Testis (tissue), 3 donors: ENCODE results near the gene VDR. TPM values are rescaled to one million over a fixed set of nuclear protein-coding genes. Genes with fewer than 3 reads are reported as not detected.
A peak's percentile ranks its signal among the peaks of the same experiment; 100 is the strongest.

Experiments
- DNase-seq: peaks from one replicate; pipeline ENCODE4 v3.0.0-alpha.2; 2019
- H3K27ac ChIP-seq, 2 donors: fragments of 200-600 bp; sonication (generic); one replicate each; pipeline ENCODE4 v1.5.1; 2019
- H3K27me3 ChIP-seq: fragments of 200-600 bp; sonication (generic); one replicate; pipeline ENCODE4 v1.5.1; 2019
- H3K36me3 ChIP-seq: fragments of 200-600 bp; sonication (generic); one replicate; pipeline ENCODE4 v1.5.1; 2017; ENCODE audit warnings: low read depth; ENCODE audit errors: missing control alignments
- H3K4me1 ChIP-seq: fragments of 200-600 bp; sonication (generic); one replicate; pipeline ENCODE4 v1.5.1; 2019
- H3K4me3 ChIP-seq, 2 donors: fragments of 200-600 bp; sonication (generic); one replicate each; pipeline ENCODE4 v1.5.1; 2017 to 2019
- H3K9me3 ChIP-seq: fragments of 200-600 bp; sonication (generic); one replicate; pipeline ENCODE4 v1.5.1; 2017
- POLR2A ChIP-seq: fragments of 450-650 bp; IDR thresholded peaks from one replicate; pipeline ENCODE4 v1.6.1; 2017; ENCODE audit warnings: antibody characterized with exemption, mild to moderate bottlenecking, moderate library complexity
- WGBS, 2 donors: methylation state at CpG; one replicate each; pipeline ENCODE4 v1.1.5; 2018; 5-methylcytosine and 5-hydroxymethylcytosine counted together
- intact Hi-C: fragments of 100-400 bp; cut with DNase I; formaldehyde crosslinking; loops from one replicate; pipeline ENCODE4 v1.15.1; 2023; ENCODE audit warnings: low total_unique reads
- polyA plus RNA-seq: library from polyadenylated mRNA; stranded (reverse); fragments of 350-450 nt; fragmentation: Illumina TruSeq; extraction: RNeasy Lipid Tissue Mini Kit (QIAGEN cat#74804); gene quantifications from one replicate; pipeline ENCODE4 v1.2.3, GENCODE V29; 2014; ENCODE audit warnings: low read depth, low replicate concordance; ENCODE audit not compliant: insufficient read depth
- total RNA-seq, 2 donors: library from RNA; depleted of rRNA; stranded (reverse); fragments of >200 nt; gene quantifications; one replicate each; pipeline ENCODE4 v1.2.3, GENCODE V29; 2016
- TF ChIP-seq, protein P1 (sequence below), 3 experiments: fragments of 450-650 bp in 2 of 3; fragments of 200-600 bp in 1 of 3; sonication (generic) in 1 of 3; IDR thresholded peaks; one replicate each; pipeline ENCODE4 v1.5.1; 2016 to 2019; ENCODE audit warnings: antibody characterized with exemption in 3 of 3, mild to moderate bottlenecking in 2 of 3, moderate library complexity in 1 of 3

The VDR gene
- total and polyA plus RNA-seq, 3 donors from 2014 or later: 1.4 to 3.7 (median 2.9) TPM

DNA sequence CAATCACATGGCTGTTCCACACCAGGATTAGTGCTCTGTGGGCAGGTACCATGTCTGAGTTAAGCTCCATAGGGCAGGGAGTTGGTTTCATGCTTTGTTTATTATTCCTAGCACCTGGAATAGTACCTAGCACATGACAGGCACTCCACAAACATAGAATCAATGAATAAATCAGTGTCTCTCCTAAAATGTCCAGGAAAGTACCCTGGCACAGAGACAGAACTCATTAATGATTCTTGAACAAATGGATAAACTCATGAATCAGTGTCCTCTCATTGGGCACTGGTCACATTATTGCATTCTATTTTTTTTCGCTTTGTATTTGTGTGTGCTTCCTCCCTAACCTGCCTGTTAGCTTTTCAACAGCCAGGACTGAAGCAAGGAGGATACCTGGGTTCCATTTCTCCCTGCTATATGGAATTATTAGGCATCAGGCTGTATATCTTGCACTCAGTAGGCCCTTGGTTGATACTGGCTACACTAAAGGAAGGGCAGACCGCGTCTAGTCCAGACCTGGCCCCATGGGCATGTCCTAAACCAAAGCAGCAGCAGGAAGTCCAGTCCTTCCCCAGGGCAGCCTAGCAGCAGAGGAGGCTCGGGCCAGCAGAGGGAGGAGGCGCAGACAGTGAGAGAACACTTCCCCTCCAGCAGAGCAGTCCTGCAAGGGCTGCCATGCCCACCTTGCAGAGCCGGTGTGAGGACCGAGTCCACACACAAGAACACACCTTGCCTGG is 103.5 kb downstream of the VDR start:
- WGBS, 2 donors: 55 to 63% methylated on average over 6 to 7 of the region's 7 CpGs
- TF ChIP-seq, protein P1, sequence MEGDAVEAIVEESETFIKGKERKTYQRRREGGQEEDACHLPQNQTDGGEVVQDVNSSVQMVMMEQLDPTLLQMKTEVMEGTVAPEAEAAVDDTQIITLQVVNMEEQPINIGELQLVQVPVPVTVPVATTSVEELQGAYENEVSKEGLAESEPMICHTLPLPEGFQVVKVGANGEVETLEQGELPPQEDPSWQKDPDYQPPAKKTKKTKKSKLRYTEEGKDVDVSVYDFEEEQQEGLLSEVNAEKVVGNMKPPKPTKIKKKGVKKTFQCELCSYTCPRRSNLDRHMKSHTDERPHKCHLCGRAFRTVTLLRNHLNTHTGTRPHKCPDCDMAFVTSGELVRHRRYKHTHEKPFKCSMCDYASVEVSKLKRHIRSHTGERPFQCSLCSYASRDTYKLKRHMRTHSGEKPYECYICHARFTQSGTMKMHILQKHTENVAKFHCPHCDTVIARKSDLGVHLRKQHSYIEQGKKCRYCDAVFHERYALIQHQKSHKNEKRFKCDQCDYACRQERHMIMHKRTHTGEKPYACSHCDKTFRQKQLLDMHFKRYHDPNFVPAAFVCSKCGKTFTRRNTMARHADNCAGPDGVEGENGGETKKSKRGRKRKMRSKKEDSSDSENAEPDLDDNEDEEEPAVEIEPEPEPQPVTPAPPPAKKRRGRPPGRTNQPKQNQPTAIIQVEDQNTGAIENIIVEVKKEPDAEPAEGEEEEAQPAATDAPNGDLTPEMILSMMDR (IDR thresholded peaks at IDR 0.05): no peak
- no peak for TF ChIP-seq POLR2A
- Histone ChIP-seq H3K9me3 (no peaks in the 10 kb centered on the region), H3K27ac (peak overlapping the region in 1 of 2 donors; percentile 59), H3K36me3 (no peaks in the 10 kb centered on the region), H3K27me3 (no peaks in the 10 kb centered on the region), H3K4me1 (peaks cover 59% of the 10 kb centered on the region), H3K4me3 (no peak overlapping the region)
- no peak for DNase-seq
- intact Hi-C loops: no loop called here

DNA sequence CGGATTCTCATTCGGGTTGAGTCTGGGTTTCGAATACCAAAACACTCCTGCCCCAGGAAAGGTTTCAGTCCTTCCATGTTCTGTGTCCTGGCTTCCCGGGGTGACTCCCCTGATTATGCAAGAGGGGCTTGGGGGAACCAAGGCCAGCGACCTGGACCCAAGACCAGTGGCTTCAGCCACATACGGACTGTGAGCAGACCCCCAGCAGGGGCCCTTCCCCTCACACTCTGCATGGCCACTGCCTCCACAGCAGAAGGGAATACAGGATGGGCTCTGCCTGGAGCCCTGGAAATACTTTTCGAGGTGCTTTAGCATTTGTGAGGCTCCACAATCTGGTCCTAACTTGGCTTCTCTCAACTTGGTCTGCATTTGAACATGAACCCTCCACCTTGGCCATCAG is 104.2 kb downstream of the VDR start:
- H3K27ac ChIP-seq: no peak overlapping the region
- no peak overlapping the region for H3K4me3 ChIP-seq
- DNase-seq: no peak
- H3K9me3 ChIP-seq: no peaks in the 10 kb centered on the region
- H3K36me3 ChIP-seq: no peaks in the 10 kb centered on the region
- TF ChIP-seq POLR2A: no peak
- TF ChIP-seq, protein P1 (IDR thresholded peaks at IDR 0.05): no peak
- 95% methylated on average over 7 of the region's 7 CpGs; no CpG with 5 or more reads in 1 of the 2 donors for WGBS, 2 donors
- intact Hi-C loops: no loop called here
- no peaks in the 10 kb centered on the region for H3K27me3 ChIP-seq
- H3K4me1 ChIP-seq: peaks cover 57% of the 10 kb centered on the region

- WGBS, 2 donors: 58 to 67% methylated on average over 6 to 7 of the region's 7 CpGs
- TF ChIP-seq POLR2A: no peak
- TF ChIP-seq, protein P1 (IDR thresholded peaks at IDR 0.05): no peak
- Histone ChIP-seq H3K27me3 (no peaks in the 10 kb centered on the region), H3K4me1 (peaks cover 45% of the 10 kb centered on the region), H3K4me3 (no peak overlapping the region), H3K36me3 (no peaks in the 10 kb centered on the region), H3K27ac (no peak overlapping the region), H3K9me3 (no peaks in the 10 kb centered on the region)
- DNase-seq: no peak
- intact Hi-C loops: loop anchor here (5.0 kb wide), 1 partner anchor 38 kb away; no protein-coding TSS in a partner anchor
These were observed 105.3 kb downstream of the VDR start for GRCh38 chr12:47799357-47799955.

DNA sequence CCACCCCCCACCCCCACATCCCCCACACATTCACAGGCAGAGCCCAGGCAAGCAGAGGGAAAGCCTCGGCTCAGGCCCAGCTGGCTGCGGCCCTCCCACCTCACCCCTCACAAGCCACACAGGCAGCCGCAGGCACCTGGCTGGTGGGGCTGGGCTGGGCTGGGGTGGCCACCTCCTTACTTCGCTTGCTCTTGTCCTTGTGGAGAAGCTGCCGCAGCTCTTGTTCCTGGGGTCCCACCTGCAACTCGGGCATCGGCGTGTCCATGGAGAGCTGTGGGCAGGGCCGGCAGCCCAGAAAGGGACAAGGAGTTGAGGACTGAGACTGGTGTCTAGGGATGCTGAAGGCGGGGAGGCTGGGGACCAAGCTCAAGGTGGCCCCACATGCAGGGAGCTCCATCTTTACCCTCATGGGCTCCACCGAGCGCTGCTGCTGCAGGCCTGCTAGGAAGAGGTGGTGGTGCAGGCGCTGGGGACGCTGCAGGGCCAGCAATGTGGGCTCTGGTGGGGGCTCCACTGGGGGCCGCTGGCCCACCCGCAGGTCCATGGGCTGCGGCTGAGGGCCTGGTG is 106.3 kb downstream of the VDR start:
- peaks cover 36% of the 10 kb centered on the region for H3K4me1 ChIP-seq
- DNase-seq: no peak
- no peaks in the 10 kb centered on the region for H3K27me3 ChIP-seq
- 77 to 93% methylated on average over 9 to 17 of the region's 17 CpGs for WGBS, 2 donors
- no peak overlapping the region for H3K4me3 ChIP-seq
- TF ChIP-seq, protein P1 (IDR thresholded peaks at IDR 0.05): no peak
- no peak for TF ChIP-seq POLR2A
- H3K27ac ChIP-seq: no peak overlapping the region
- intact Hi-C loops: loop anchor here (5.0 kb wide), 1 partner anchor 39 kb away; no protein-coding TSS in a partner anchor
- H3K9me3 ChIP-seq: no peaks in the 10 kb centered on the region
- no peaks in the 10 kb centered on the region for H3K36me3 ChIP-seq
